ENCODE results near the gene B4GALT5.
"Not testable (repeated sequence)": the region's sequence is repeated elsewhere in the genome, so short reads cannot be mapped to it uniquely, and the experiment has no call there.

Gene B4GALT5

DNA sequence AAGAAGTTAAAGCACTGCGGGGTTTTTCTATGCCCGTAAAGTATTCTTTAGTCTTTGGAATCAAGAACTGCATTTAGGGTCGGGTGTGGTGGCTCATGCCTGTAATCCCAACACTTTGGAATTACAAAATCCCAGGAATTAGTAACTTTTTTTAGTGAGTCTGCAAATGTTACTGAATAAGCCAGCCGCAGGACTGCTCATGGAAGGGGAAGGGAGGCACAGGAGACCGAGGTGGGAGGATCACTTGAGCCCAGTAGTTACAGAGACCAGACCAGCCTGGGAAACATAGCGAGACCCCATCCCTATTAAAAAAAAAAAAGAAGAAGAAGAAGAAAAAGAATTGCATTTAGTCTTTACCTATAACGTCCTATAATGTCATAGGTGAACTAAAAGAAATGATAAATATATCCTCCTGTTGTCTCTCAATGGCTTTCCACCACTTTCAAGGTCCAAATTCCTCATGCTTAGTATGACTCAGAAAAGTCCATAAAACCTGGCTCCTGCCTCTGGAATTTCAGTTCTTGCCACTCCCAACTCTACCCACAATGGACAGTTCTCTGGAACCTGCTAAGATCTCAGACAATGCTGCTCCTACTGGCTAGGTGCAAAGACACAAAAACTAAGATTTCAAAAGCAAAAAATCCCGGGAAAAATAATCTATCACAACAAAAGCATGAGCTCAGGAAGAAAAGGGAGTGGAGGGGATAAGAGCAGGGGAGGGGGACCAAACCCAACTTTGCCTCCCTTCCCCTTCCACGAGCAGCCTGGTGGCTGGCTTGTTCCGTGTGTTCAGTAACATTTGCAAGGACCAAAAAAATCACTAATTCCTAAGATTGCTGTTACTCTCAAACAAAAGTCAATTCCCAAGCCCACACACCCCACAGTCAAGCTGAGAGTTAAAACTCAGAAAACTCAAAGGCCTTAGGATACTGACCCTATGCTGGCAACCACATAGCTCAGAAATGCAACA lies 39.0 kb downstream of the B4GALT5 start:
- Histone ChIP-seq H3K4me1 (ENCODE audit: control insufficient read depth, low read depth, low read length) (peaks cover 45% of the 10 kb centered on the region), H3K27ac (ENCODE audit: low read length) (no peak overlapping the region), H3K9ac (ENCODE audit: low read length) (no peak overlapping the region), H3K27me3 (ENCODE audit: control insufficient read depth, insufficient read depth, low read length) (no peaks in the 10 kb centered on the region), H3K36me3 (ENCODE audit: control insufficient read depth, low read depth, low read length) (no peaks in the 10 kb centered on the region), H3K4me3 (ENCODE audit: low read length) (no peak overlapping the region), H3K9me3 (ENCODE audit: control insufficient read depth, low read depth, low read length) (no peaks in the 10 kb centered on the region)

DNA sequence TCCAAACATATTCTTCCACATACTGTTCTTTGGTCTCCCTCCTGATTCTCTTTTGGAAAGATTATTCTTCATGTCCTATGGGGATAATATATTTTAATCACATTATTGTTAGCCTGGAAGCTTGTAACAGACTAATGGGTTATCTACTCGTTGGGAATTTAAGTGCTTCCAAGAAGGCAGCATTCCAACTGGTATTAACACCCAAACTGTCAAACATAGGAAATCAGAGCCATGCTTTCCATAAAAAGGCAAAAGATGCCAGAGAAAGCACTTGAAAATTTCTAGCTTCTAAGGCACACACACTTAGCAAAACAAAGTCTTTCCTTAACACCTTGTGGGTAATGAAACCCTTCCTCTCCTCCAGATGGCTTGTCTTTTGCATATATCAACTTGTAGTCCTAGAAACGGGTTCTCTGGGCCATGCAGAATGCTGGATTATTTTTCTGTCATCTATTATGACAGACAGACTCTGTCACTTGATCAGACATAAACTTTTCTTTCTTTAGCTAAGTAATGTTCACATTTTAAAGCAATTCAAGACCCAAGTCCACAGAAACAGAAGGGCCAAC lies 41.5 kb downstream of the B4GALT5 start:
- Histone ChIP-seq H3K9ac (ENCODE audit: low read length) (no peak overlapping the region), H3K27me3 (ENCODE audit: control insufficient read depth, insufficient read depth, low read length) (no peaks in the 10 kb centered on the region), H3K4me3 (ENCODE audit: low read length) (no peak overlapping the region)

DNA sequence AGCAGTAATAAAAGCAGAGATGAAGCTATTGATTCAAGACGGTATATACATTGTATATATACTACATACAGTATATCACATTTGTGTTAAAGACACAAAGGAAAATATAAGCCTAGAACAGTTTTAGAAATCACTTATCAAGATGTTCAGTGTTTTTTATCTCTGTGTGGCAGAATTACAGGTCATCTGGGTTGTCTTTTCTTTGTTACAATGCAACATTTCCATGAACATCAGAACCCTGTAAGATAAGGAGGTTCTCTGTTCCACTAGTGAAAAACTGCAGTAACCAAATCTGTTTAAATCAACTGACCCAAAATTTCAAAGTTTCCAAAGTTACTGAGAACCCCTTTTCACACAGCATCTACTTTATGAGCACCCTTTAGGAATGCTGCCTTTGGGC lies 42.2 kb downstream of the B4GALT5 start:
- Histone ChIP-seq H3K27ac (ENCODE audit: low read length) (no peak overlapping the region), H3K9ac (ENCODE audit: low read length) (no peak overlapping the region), H3K4me3 (ENCODE audit: low read length) (no peak overlapping the region), H3K27me3 (ENCODE audit: control insufficient read depth, insufficient read depth, low read length) (no peaks in the 10 kb centered on the region), H3K9me3 (ENCODE audit: control insufficient read depth, low read depth, low read length) (no peaks in the 10 kb centered on the region), H3K36me3 (ENCODE audit: control insufficient read depth, low read depth, low read length) (no peaks in the 10 kb centered on the region), H3K4me1 (ENCODE audit: control insufficient read depth, low read depth, low read length) (peaks cover 26% of the 10 kb centered on the region)

More for the DNA sequence above, 41.5 kb downstream of the B4GALT5 start:
- Histone ChIP-seq H3K27ac (ENCODE audit: low read length) (no peak overlapping the region), H3K36me3 (ENCODE audit: control insufficient read depth, low read depth, low read length) (no peaks in the 10 kb centered on the region), H3K4me1 (ENCODE audit: control insufficient read depth, low read depth, low read length) (peaks cover 33% of the 10 kb centered on the region), H3K9me3 (ENCODE audit: control insufficient read depth, low read depth, low read length) (no peaks in the 10 kb centered on the region)

DNA sequence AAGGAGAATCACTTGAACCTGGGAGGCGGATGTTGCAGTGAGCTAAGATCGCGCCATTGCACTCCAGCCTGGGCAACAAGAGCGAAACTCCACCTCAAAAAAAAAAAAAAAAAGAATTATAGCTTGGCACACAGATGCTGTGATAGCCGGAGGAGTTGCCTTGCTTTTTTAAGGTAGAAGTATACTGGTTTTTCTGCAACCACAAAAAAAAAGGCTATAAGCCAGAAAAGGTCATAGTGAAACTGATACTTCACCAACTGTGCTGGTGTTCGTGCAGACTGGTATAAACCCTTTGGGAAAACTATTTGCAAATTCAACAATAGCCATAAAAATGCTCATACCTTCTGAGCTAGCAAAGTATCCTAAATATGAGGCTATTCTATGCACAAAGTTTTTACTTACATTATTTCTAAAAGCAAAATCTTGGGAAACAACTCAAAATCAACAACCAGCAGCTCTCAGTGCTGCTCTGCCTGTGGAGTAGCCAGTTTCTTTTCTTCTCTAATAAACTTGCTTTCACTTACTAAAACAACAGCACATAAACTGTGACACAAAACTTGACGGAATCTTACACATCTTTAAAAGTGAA lies 44.0 kb downstream of the B4GALT5 start:
- Histone ChIP-seq H3K27ac (ENCODE audit: low read length) (no peak overlapping the region), H3K36me3 (ENCODE audit: control insufficient read depth, low read depth, low read length) (no peaks in the 10 kb centered on the region), H3K9ac (ENCODE audit: low read length) (no peak overlapping the region), H3K27me3 (ENCODE audit: control insufficient read depth, insufficient read depth, low read length) (no peaks in the 10 kb centered on the region), H3K4me1 (ENCODE audit: control insufficient read depth, low read depth, low read length) (peaks cover 21% of the 10 kb centered on the region), H3K9me3 (ENCODE audit: control insufficient read depth, low read depth, low read length) (no peaks in the 10 kb centered on the region), H3K4me3 (ENCODE audit: low read length) (no peak overlapping the region)

DNA sequence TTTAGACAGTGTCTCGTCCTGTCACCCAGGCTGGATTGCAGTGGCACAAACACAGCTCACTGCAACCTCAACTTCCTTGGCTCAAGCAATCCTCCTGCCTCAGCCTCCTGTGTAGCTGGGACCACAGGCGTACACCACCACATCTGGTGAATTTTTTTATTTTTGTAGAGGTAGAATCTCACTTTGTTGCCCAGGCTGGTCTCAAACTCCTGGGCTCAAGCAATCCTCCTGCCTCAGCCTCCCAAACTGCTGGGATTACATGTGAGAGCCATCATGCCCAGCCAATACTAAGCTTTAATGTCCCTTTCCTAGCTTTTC lies 44.8 kb downstream of the B4GALT5 start:
- H3K4me1 ChIP-seq (ENCODE audit: control insufficient read depth, low read depth, low read length) = peaks cover 22% of the 10 kb centered on the region
- not testable (repeated sequence) for H3K27ac ChIP-seq (ENCODE audit: low read length); H3K9ac ChIP-seq (ENCODE audit: low read length)

DNA sequence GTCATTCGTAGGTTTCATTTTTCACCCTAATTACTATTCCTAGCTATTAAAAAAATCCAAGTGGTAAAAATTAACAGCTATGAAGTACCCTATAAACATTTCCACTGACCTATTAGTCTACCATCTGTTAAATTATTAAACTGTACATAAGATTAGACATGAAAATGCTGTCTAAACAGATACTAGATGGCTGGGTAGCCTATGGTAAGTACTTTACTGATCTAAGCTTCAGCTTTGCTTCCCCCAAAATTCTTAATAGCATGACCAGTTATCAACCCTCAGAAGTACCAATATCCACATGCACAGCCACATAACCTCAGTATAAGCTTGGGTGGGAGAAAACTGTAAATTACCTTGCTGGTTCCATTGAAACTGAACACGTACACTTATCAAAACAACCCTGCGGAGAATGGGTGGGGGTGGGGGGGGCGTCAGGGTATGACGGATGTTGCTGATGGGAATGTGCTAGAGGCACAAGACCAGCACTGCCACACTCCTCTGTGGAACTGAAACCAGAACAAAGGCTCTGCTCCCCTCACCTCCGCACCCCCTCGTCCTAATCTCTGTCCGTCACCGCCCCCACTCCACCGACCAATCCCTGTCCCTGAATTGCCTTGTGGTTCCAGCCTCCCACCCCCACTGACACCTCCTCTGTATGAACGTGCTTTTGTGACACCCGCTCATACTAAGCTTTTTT lies 45.3 kb downstream of the B4GALT5 start:
- no peaks in the 10 kb centered on the region for H3K9me3 ChIP-seq (ENCODE audit: control insufficient read depth, low read depth, low read length)
- H3K4me1 ChIP-seq (ENCODE audit: control insufficient read depth, low read depth, low read length) = peaks cover 22% of the 10 kb centered on the region
- no peak overlapping the region for H3K4me3 ChIP-seq (ENCODE audit: low read length)
- no peaks in the 10 kb centered on the region for H3K36me3 ChIP-seq (ENCODE audit: control insufficient read depth, low read depth, low read length)
- no peaks in the 10 kb centered on the region for H3K27me3 ChIP-seq (ENCODE audit: control insufficient read depth, insufficient read depth, low read length)
- no peak overlapping the region for H3K9ac ChIP-seq (ENCODE audit: low read length)
- H3K27ac ChIP-seq (ENCODE audit: low read length) = no peak overlapping the region

More for the DNA sequence above, 44.8 kb downstream of the B4GALT5 start:
- H3K9me3 ChIP-seq (ENCODE audit: control insufficient read depth, low read depth, low read length); H3K27me3 ChIP-seq (ENCODE audit: control insufficient read depth, insufficient read depth, low read length); H3K36me3 ChIP-seq (ENCODE audit: control insufficient read depth, low read depth, low read length); H3K4me3 ChIP-seq (ENCODE audit: low read length): not testable (repeated sequence)

DNA sequence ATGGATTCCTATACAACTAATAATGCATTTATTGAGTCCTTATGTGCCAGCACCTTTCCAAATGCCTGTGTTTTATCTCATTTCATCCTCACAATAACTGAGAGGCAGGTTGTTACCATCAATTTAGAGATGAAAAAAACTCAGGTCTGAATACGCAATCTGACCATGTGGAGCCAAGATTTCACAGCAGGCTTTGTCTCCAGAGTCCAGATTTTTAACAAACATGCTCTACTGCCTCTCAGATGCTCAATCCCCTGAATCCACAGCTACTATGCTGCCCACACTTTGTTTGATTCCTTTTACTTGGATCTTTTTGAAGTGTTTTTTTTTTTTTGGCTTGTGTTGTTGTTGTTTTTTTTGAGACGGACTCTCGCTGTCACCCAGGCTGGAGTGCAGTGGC lies 46.8 kb downstream of the B4GALT5 start:
- Histone ChIP-seq H3K9me3 (ENCODE audit: control insufficient read depth, low read depth, low read length) (no peaks in the 10 kb centered on the region), H3K4me1 (ENCODE audit: control insufficient read depth, low read depth, low read length) (peaks cover 30% of the 10 kb centered on the region), H3K9ac (ENCODE audit: low read length) (no peak overlapping the region), H3K4me3 (ENCODE audit: low read length) (no peak overlapping the region), H3K36me3 (ENCODE audit: control insufficient read depth, low read depth, low read length) (no peaks in the 10 kb centered on the region), H3K27me3 (ENCODE audit: control insufficient read depth, insufficient read depth, low read length) (no peaks in the 10 kb centered on the region), H3K27ac (ENCODE audit: low read length) (no peak overlapping the region)

DNA sequence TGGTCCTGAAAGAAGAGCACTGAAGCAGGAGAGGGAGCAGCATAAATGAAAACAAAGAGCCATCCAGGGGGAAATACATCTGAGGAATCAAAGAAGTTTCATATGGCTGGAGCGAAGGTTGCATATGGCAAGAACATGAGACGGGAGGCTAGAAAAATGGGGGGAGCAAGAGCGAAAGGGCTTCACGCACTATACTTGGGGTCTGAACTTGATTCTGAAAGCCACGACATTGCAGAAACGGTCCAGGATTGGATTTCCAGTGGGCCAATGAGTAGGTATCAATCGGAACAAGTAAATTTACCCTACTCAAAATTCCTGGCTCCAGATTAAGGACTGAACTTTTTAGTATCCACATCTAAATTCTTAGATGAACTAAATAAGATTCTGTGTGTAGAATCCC lies 47.9 kb downstream of the B4GALT5 start:
- no peak overlapping the region for H3K4me3 ChIP-seq (ENCODE audit: low read length)
- H3K27me3 ChIP-seq (ENCODE audit: control insufficient read depth, insufficient read depth, low read length) = no peaks in the 10 kb centered on the region
- no peak overlapping the region for H3K27ac ChIP-seq (ENCODE audit: low read length)
- peaks cover 34% of the 10 kb centered on the region for H3K4me1 ChIP-seq (ENCODE audit: control insufficient read depth, low read depth, low read length)
- no peaks in the 10 kb centered on the region for H3K36me3 ChIP-seq (ENCODE audit: control insufficient read depth, low read depth, low read length)
- H3K9ac ChIP-seq (ENCODE audit: low read length) = no peak overlapping the region
- H3K9me3 ChIP-seq (ENCODE audit: control insufficient read depth, low read depth, low read length) = no peaks in the 10 kb centered on the region

DNA sequence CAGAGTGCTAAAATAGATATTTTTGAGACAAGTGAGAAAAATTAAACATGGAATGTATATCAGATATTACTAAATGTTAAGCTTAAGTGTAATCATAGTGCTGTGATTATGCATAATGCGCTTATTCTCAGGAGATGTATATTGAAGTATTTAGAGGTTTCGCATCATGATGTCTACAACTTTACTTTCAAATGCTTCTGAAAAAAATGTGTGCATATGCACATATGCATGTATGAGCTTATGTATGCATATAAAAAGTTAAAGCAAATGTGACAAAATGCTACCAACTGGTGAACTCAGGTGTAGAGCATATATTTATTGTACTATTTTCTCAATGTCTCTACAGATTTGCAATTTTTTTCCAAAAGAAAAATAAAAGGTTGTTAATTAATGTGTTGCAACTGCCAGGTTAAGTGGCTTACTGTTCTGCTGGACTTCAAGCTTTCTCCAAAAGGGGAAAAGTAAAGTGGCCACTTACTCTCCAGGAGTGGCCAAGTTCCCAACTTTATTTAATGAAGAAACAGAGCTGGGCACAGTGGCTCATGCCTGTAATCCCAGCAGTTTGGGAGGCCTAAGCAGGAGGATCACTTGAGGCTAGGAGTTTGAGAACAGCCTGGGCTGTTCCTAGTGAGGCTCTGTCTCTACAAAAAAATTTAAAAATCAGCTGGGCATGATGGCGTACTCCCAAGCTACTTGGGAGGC lies 48.9 kb downstream of the B4GALT5 start:
- H3K4me1 ChIP-seq (ENCODE audit: control insufficient read depth, low read depth, low read length) = peaks cover 34% of the 10 kb centered on the region
- H3K9me3 ChIP-seq (ENCODE audit: control insufficient read depth, low read depth, low read length) = no peaks in the 10 kb centered on the region
- H3K4me3 ChIP-seq (ENCODE audit: low read length) = no peak overlapping the region
- H3K36me3 ChIP-seq (ENCODE audit: control insufficient read depth, low read depth, low read length) = no peaks in the 10 kb centered on the region
- no peak overlapping the region for H3K9ac ChIP-seq (ENCODE audit: low read length)
- H3K27ac ChIP-seq (ENCODE audit: low read length) = no peak overlapping the region
- no peaks in the 10 kb centered on the region for H3K27me3 ChIP-seq (ENCODE audit: control insufficient read depth, insufficient read depth, low read length)

DNA sequence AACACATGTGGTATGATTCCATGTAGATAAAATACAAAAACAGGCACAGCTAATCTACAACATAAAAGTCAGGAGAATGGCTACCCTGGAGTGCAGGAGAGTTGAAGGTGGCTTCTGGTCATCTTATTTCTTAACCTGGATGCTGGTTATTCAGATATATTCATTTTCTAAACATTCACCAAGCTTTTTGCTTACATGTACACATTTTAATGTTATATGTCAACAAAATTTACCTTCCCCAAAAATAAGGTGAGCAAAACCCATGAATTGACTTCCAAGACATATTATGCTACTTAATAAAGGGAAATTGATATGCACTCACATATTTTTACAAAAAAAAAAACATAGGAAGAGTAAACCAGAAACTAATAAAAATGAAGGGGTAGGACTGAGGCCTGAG lies 50.6 kb downstream of the B4GALT5 start:
- no peak overlapping the region for H3K4me3 ChIP-seq (ENCODE audit: low read length)
- H3K4me1 ChIP-seq (ENCODE audit: control insufficient read depth, low read depth, low read length) = peaks cover 42% of the 10 kb centered on the region
- no peaks in the 10 kb centered on the region for H3K36me3 ChIP-seq (ENCODE audit: control insufficient read depth, low read depth, low read length)
- H3K27ac ChIP-seq (ENCODE audit: low read length) = no peak overlapping the region
- H3K27me3 ChIP-seq (ENCODE audit: control insufficient read depth, insufficient read depth, low read length) = no peaks in the 10 kb centered on the region
- no peak overlapping the region for H3K9ac ChIP-seq (ENCODE audit: low read length)
- H3K9me3 ChIP-seq (ENCODE audit: control insufficient read depth, low read depth, low read length) = no peaks in the 10 kb centered on the region

Measured in iPS-18a (cell line).